Smooth muscle cell (in vitro differentiated cells): Measurements from ENCODE around the gene HSCB. TPM values are rescaled to one million over a fixed set of nuclear protein-coding genes. Genes with fewer than 3 reads are reported as not detected.
A peak's percentile ranks its signal among the peaks of the same experiment; 100 is the strongest.
"Not testable (repeated sequence)": the region's sequence is repeated elsewhere in the genome, so short reads cannot be mapped to it uniquely, and the experiment has no call there.

Source experiments
- DNase-seq: peaks from one replicate; lab custom pipeline; 2025; ENCODE audit not compliant: unreplicated experiment; lab: John Stamatoyannopoulos, UW
- H2AFZ ChIP-seq: fragments of 200-600 bp; sonication (generic); 2 replicates; pipeline ENCODE4 v1.6.0; 2016; ENCODE audit warnings: antibody characterized with exemption, low read depth, mild to moderate bottlenecking
- H3F3A ChIP-seq: fragments of 200-600 bp; sonication (generic); 2 replicates; pipeline ENCODE4 v1.6.0; 2017; ENCODE audit warnings: antibody characterized with exemption, low read depth
- H3K27ac ChIP-seq: fragments of 200-600 bp; sonication (generic); 2 replicates; pipeline ENCODE4 v1.5.1; 2016; ENCODE audit warnings: low read depth, mild to moderate bottlenecking
- H3K27me3 ChIP-seq: fragments of 200-600 bp; sonication (generic); 2 replicates; pipeline ENCODE4 v1.6.1; 2016; ENCODE audit warnings: low read depth, mild to moderate bottlenecking
- H3K36me3 ChIP-seq: fragments of 200-600 bp; sonication (generic); 2 replicates; pipeline ENCODE4 v1.5.1; 2016; ENCODE audit warnings: low read depth
- H3K4me1 ChIP-seq: fragments of 200-600 bp; sonication (generic); 2 replicates; pipeline ENCODE4 v1.5.1; 2016; ENCODE audit warnings: low read depth
- H3K4me2 ChIP-seq: fragments of 200-600 bp; sonication (generic); 2 replicates; pipeline ENCODE4 v1.6.0; 2016; ENCODE audit warnings: mild to moderate bottlenecking
- H3K4me3 ChIP-seq: fragments of 200-600 bp; sonication (generic); 2 replicates; pipeline ENCODE4 v1.5.1; 2016; ENCODE audit warnings: mild to moderate bottlenecking
- H3K79me2 ChIP-seq: fragments of 200-600 bp; sonication (generic); 2 replicates; pipeline ENCODE4 v1.6.0; 2016; ENCODE audit warnings: low read depth, mild to moderate bottlenecking
- H3K9ac ChIP-seq: fragments of 200-600 bp; sonication (generic); 2 replicates; pipeline ENCODE4 v1.6.0; 2016; ENCODE audit warnings: low read depth
- H3K9me3 ChIP-seq: fragments of 200-600 bp; sonication (generic); replicated peaks from 2 replicates; pipeline ENCODE4 v1.5.1; 2016; ENCODE audit warnings: low read depth
- H4K20me1 ChIP-seq: fragments of 200-600 bp; sonication (generic); 2 replicates; pipeline ENCODE4 v1.6.0; 2016; ENCODE audit warnings: low read depth
- CTCF ChIP-seq: fragments of 200-600 bp; sonication (generic); IDR thresholded peaks from 2 replicates; pipeline ENCODE4 v1.5.1; 2017; ENCODE audit warnings: borderline replicate concordance, mild to moderate bottlenecking, antibody characterized with exemption; ENCODE audit not compliant: insufficient read depth, poor library complexity, severe bottlenecking
- WGBS: methylation state at CpG from one replicate; pipeline ENCODE4 v1.1.7; 2016; ENCODE audit warnings: low lambda C conversion rate; 5-methylcytosine and 5-hydroxymethylcytosine counted together
- polyA plus RNA-seq: library from polyadenylated mRNA; unstranded; fragments of >200 nt; fragmentation: Nextera tagmentation; extraction: Ambion mirVana; gene quantifications from 2 replicates; pipeline ENCODE4 v1.2.1, GENCODE V29; 2016
- total RNA-seq: library from RNA; depleted of rRNA; stranded (reverse); fragments of >200 nt; gene quantifications from 2 replicates; pipeline ENCODE4 v1.2.3, GENCODE V29; 2014

The HSCB gene
- total and polyA plus RNA-seq, 2 experiments from 2014 or later, result 15.9 to 22.5 TPM

GRCh38 chr22:28741200-28741784, 547 bp upstream of the HSCB start:
- Histone ChIP-seq H3K4me1 (peaks cover 3% of the 10 kb centered on the region), H3K4me2 (peak overlapping the region; percentile 94), H3K9ac (peak overlapping the region; percentile 22), H2AFZ (peak overlapping the region; percentile 92), H3K4me3 (peak overlapping the region; percentile 67), H3K27me3 (no peaks in the 10 kb centered on the region), H3K79me2 (peaks cover 4% of the 10 kb centered on the region), H3K36me3 (no peaks in the 10 kb centered on the region), H4K20me1 (no peaks in the 10 kb centered on the region), H3K27ac (no peak overlapping the region), H3F3A (no peaks in the 10 kb centered on the region), H3K9me3 (no peaks in the 10 kb centered on the region)
- DNase-seq, result no peak
- 9% methylated on average over 18 of the region's 18 CpGs for WGBS
- TF ChIP-seq CTCF, result no peak

- no peaks in the 10 kb centered on the region for H3K27me3 ChIP-seq
- no peak for DNase-seq
- WGBS, result 2% methylated on average over 7 of the region's 10 CpGs
- no peak for TF ChIP-seq CTCF
- H3K4me3 ChIP-seq, result peak overlapping the region; percentile 67
- peaks cover 4% of the 10 kb centered on the region for H3K79me2 ChIP-seq
- peaks cover 3% of the 10 kb centered on the region for H3K4me1 ChIP-seq
- H3F3A ChIP-seq, result no peaks in the 10 kb centered on the region
- H3K9me3 ChIP-seq, result no peaks in the 10 kb centered on the region
- peak overlapping the region; percentile 81 for H3K27ac ChIP-seq
- peak overlapping the region; percentile 80 for H2AFZ ChIP-seq
- H4K20me1 ChIP-seq, result no peaks in the 10 kb centered on the region
- peak overlapping the region; percentile 94 for H3K4me2 ChIP-seq
- peak overlapping the region; percentile 55 for H3K9ac ChIP-seq
- H3K36me3 ChIP-seq, result no peaks in the 10 kb centered on the region
These were observed 723 bp downstream of the HSCB start for GRCh38 chr22:28742562-28742962.

- no peak overlapping the region for H3K4me2 ChIP-seq
- no peak overlapping the region for H2AFZ ChIP-seq
- H3K27me3 ChIP-seq, result no peaks in the 10 kb centered on the region
- H3K4me3 ChIP-seq, result no peak overlapping the region
- peaks cover 4% of the 10 kb centered on the region for H3K79me2 ChIP-seq
- H3K36me3 ChIP-seq, result no peaks in the 10 kb centered on the region
- no peaks in the 10 kb centered on the region for H3K9me3 ChIP-seq
- no peaks in the 10 kb centered on the region for H3F3A ChIP-seq
- H3K27ac ChIP-seq, result no peak overlapping the region
- peaks cover 3% of the 10 kb centered on the region for H3K4me1 ChIP-seq
- DNase-seq, result no peak
- no peaks in the 10 kb centered on the region for H4K20me1 ChIP-seq
- no peak overlapping the region for H3K9ac ChIP-seq
- WGBS, result 95% methylated on average over 3 of the region's 3 CpGs
- TF ChIP-seq CTCF, result no peak
These were observed 2.0 kb downstream of the HSCB start for GRCh38 chr22:28743852-28744251.

- no peak for DNase-seq
- Histone ChIP-seq H3K36me3 (no peaks in the 10 kb centered on the region), H3K9me3 (no peaks in the 10 kb centered on the region), H3K27me3 (no peaks in the 10 kb centered on the region), H3K79me2 (no peaks in the 10 kb centered on the region), H2AFZ (no peak overlapping the region), H3F3A (no peaks in the 10 kb centered on the region), H3K27ac (no peak overlapping the region), H4K20me1 (no peaks in the 10 kb centered on the region), H3K4me3 (no peak overlapping the region), H3K4me2 (no peak overlapping the region), H3K4me1 (no peaks in the 10 kb centered on the region), H3K9ac (no peak overlapping the region)
- no peak for TF ChIP-seq CTCF
- 93% methylated on average over 6 of the region's 6 CpGs for WGBS
These were observed 8.6 kb downstream of the HSCB start for GRCh38 chr22:28750471-28750881.

GRCh38 chr22:28754512-28754911, 12.7 kb downstream of the HSCB start:
- not testable (repeated sequence) for H3F3A ChIP-seq, H2AFZ ChIP-seq, H3K27ac ChIP-seq, H3K4me3 ChIP-seq, DNase-seq, H3K79me2 ChIP-seq, H3K4me2 ChIP-seq, H3K4me1 ChIP-seq, H4K20me1 ChIP-seq, H3K36me3 ChIP-seq, H3K27me3 ChIP-seq, H3K9ac ChIP-seq, H3K9me3 ChIP-seq
- 90% methylated on average over 3 of the region's 3 CpGs for WGBS
